ENCODE measurements around the gene SND1.

DNA sequence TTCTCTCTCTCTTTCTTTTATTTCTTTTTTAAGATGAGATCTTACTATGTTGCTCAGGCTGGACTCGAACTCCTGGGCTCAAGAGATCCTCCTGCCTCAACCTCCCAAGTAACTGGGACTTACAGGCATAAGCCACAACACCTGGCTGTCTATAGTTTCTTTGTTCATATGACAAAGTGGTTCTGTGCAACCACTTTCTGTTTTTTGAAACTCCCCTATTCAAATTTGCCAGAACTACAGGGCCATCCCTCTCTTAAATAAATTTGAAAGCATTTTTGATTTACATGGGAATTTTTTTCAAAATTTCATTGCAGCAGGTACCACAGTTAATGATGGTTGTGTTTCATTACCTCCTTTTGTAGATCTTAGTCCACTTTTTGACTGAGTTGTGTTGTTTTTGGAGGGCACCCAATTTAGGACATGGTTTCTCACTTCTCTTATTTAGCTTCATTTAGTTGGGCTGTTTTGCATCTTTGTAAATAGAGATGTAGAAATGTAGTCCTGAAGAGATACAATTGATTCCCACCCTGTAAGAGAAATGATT lies 260.0 kb downstream of the SND1 start:
- TF ChIP-seq, protein P1, sequence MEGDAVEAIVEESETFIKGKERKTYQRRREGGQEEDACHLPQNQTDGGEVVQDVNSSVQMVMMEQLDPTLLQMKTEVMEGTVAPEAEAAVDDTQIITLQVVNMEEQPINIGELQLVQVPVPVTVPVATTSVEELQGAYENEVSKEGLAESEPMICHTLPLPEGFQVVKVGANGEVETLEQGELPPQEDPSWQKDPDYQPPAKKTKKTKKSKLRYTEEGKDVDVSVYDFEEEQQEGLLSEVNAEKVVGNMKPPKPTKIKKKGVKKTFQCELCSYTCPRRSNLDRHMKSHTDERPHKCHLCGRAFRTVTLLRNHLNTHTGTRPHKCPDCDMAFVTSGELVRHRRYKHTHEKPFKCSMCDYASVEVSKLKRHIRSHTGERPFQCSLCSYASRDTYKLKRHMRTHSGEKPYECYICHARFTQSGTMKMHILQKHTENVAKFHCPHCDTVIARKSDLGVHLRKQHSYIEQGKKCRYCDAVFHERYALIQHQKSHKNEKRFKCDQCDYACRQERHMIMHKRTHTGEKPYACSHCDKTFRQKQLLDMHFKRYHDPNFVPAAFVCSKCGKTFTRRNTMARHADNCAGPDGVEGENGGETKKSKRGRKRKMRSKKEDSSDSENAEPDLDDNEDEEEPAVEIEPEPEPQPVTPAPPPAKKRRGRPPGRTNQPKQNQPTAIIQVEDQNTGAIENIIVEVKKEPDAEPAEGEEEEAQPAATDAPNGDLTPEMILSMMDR (conservative IDR thresholded peaks at IDR 0.05; ENCODE audit: low read depth, low read length), result no peak
- TF ChIP-seq EZH2 (IDR thresholded peaks at IDR 0.05; ENCODE audit: low read length, unreplicated experiment), result no peak

All from PC-3 (cell line).